ENCODE measurements around the gene KCNQ1. TPM values are rescaled to one million over a fixed set of nuclear protein-coding genes. Genes with fewer than 3 reads are reported as not detected.

KCNQ1 gene
- total RNA-seq, 1 experiment from 2014 or later, result 2.3 TPM

- H3K56ac ChIP-seq (ENCODE audit: insufficient read length, low read depth, low read length), result no peak overlapping the region
- H3K9me3 Mint-ChIP-seq, result peaks cover 24 to 27% of the 10 kb centered on the region in 2 experiments
- no peaks in the 10 kb centered on the region for H3K23me2 ChIP-seq (ENCODE audit: insufficient read length, low read depth, low read length, poor library complexity, severe bottlenecking)
- H4K8ac ChIP-seq (replicated peaks; ENCODE audit: insufficient read length, low read depth, low read length), result no peak overlapping the region
- no peaks in the 10 kb centered on the region for H3K79me1 ChIP-seq (ENCODE audit: insufficient read depth, low read depth, low read length, poor library complexity, severe bottlenecking)
- H2AK5ac ChIP-seq (ENCODE audit: insufficient read length, low read length), result no peak overlapping the region
- no peak for DNase-seq
- H3T11ph ChIP-seq (ENCODE audit: low read length), result no peak overlapping the region
- no peak overlapping the region for H3K18ac ChIP-seq (ENCODE audit: insufficient read length, low read depth, low read length)
- no peak overlapping the region; a peak in 2 of 7 replicates for H3K27ac Mint-ChIP-seq
- no peaks in the 10 kb centered on the region for H3K9me3 ChIP-seq (ENCODE audit: control insufficient read depth, low read depth, low read length)
- peaks cover 5 to 33% (median 8%) of the 10 kb centered on the region in 3 experiments; a peak in 4 of 7 replicates for H3K36me3 Mint-ChIP-seq (ENCODE audit: insufficient read depth in 1 of 3, low read depth in 3 of 3)
- H2BK12ac ChIP-seq (ENCODE audit: insufficient read length, low read depth, low read length), result no peak overlapping the region
- no peak overlapping the region for H3K4ac ChIP-seq (ENCODE audit: low read depth, low read length)
- WGBS (ENCODE audit: extremely low coverage, insufficient read length, low lambda C conversion rate), result no CpG with 5 or more reads among the region's 7 CpGs
- no peak overlapping the region for H3K14ac ChIP-seq (ENCODE audit: insufficient read depth, low read length)
- peaks cover 99% of the 10 kb centered on the region for H3K27me3 Mint-ChIP-seq (ENCODE audit: low read depth)
- H4K20me1 ChIP-seq (ENCODE audit: control insufficient read depth, insufficient read depth, insufficient read length), result no peaks in the 10 kb centered on the region
- no peak overlapping the region for H2BK120ac ChIP-seq (ENCODE audit: low read depth, low read length, poor library complexity, severe bottlenecking)
- no peak overlapping the region for H2BK15ac ChIP-seq (ENCODE audit: low read depth, low read length)
- no peak overlapping the region for H3K4me3 Mint-ChIP-seq
- H2BK5ac ChIP-seq (ENCODE audit: insufficient read length, low read length), result no peak overlapping the region
- H3K79me2 ChIP-seq (ENCODE audit: insufficient read depth, low read length), result no peaks in the 10 kb centered on the region
- H3K9ac ChIP-seq (ENCODE audit: extremely low read depth, insufficient read length, low read length), result no peak overlapping the region
- H4K5ac ChIP-seq (ENCODE audit: insufficient read length, low read depth, low read length), result no peak overlapping the region
- no peak overlapping the region for H3K23ac ChIP-seq (ENCODE audit: insufficient read length, low read depth, low read length)
- H2BK20ac ChIP-seq (ENCODE audit: low read depth, low read length, poor library complexity, severe bottlenecking), result no peak overlapping the region
- no peak overlapping the region for H2AFZ ChIP-seq (ENCODE audit: low read length)
- TF ChIP-seq, protein P1, sequence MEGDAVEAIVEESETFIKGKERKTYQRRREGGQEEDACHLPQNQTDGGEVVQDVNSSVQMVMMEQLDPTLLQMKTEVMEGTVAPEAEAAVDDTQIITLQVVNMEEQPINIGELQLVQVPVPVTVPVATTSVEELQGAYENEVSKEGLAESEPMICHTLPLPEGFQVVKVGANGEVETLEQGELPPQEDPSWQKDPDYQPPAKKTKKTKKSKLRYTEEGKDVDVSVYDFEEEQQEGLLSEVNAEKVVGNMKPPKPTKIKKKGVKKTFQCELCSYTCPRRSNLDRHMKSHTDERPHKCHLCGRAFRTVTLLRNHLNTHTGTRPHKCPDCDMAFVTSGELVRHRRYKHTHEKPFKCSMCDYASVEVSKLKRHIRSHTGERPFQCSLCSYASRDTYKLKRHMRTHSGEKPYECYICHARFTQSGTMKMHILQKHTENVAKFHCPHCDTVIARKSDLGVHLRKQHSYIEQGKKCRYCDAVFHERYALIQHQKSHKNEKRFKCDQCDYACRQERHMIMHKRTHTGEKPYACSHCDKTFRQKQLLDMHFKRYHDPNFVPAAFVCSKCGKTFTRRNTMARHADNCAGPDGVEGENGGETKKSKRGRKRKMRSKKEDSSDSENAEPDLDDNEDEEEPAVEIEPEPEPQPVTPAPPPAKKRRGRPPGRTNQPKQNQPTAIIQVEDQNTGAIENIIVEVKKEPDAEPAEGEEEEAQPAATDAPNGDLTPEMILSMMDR (conservative IDR thresholded peaks at IDR 0.05), result no peak
- no peak overlapping the region for H3K27ac ChIP-seq (ENCODE audit: insufficient read length, low read depth, low read length)
- H3K4me1 ChIP-seq (ENCODE audit: insufficient read depth, low read length), result no peaks in the 10 kb centered on the region; the same call in 1 of the 2 replicates
- H3K4me2 ChIP-seq (ENCODE audit: insufficient read depth, insufficient read length, low read length), result no peak overlapping the region
- no peak overlapping the region for H4K91ac ChIP-seq (ENCODE audit: insufficient read length, low read depth, low read length)
- H3K4me1 Mint-ChIP-seq, result peaks cover 24 to 29% of the 10 kb centered on the region in 2 experiments
- peaks cover 2% of the 10 kb centered on the region; the same call in 1 of the 2 replicates for H3K27me3 ChIP-seq (ENCODE audit: insufficient read depth, low read length)
Measured at GRCh38 chr11:2707736-2708135, 262.9 kb downstream of the KCNQ1 start.

Measured in H9 (cell line).